ENCODE measurements around the gene BRD3. TPM values are rescaled to one million over a fixed set of nuclear protein-coding genes. Genes with fewer than 3 reads are reported as not detected.

BRD3 gene
- total RNA-seq, 1 donor = 6.9 TPM

GRCh38 chr9:134050726-134051125, 17.1 kb downstream of the BRD3 start:
- Histone ChIP-seq H3K27ac (ENCODE audit: low read depth, low read length) (no peak overlapping the region), H3K27me3 (ENCODE audit: insufficient read depth, low read length) (no peaks in the 10 kb centered on the region), H3K4me1 (ENCODE audit: insufficient read depth, low read length) (peaks cover 3% of the 10 kb centered on the region), H4K20me1 (ENCODE audit: insufficient read depth, low read length) (peaks cover 37% of the 10 kb centered on the region), H3K4me3 (ENCODE audit: insufficient read depth, low read length) (no peak overlapping the region), H2AFZ (ENCODE audit: low read length) (no peak overlapping the region), H3K36me3 (ENCODE audit: insufficient read depth, low read length) (peaks cover 45% of the 10 kb centered on the region), H3K9me3 (ENCODE audit: low read depth, low read length) (no peaks in the 10 kb centered on the region), H3K4me2 (ENCODE audit: insufficient read depth, low read length) (no peak overlapping the region), H3K79me2 (ENCODE audit: insufficient read depth, low read length) (peaks cover 29% of the 10 kb centered on the region)
- peak; percentile 88 for DNase-seq (ENCODE audit: insufficient read length, low spot score, missing footprints)
- no peak for TF ChIP-seq CTCF (IDR thresholded peaks at IDR 0.05; ENCODE audit: extremely low read depth, low read depth, low read length)

- no peaks in the 10 kb centered on the region for H3K27me3 ChIP-seq (ENCODE audit: insufficient read depth, low read length)
- no peak for TF ChIP-seq CTCF (IDR thresholded peaks at IDR 0.05; ENCODE audit: extremely low read depth, low read depth, low read length)
- H3K4me3 ChIP-seq (ENCODE audit: insufficient read depth, low read length) = no peak overlapping the region
- no peaks in the 10 kb centered on the region for H3K9me3 ChIP-seq (ENCODE audit: low read depth, low read length)
- H3K36me3 ChIP-seq (ENCODE audit: insufficient read depth, low read length) = peaks cover 50% of the 10 kb centered on the region
- peaks cover 22% of the 10 kb centered on the region for H3K79me2 ChIP-seq (ENCODE audit: insufficient read depth, low read length)
- H3K4me1 ChIP-seq (ENCODE audit: insufficient read depth, low read length) = no peaks in the 10 kb centered on the region
- no peak overlapping the region for H3K4me2 ChIP-seq (ENCODE audit: insufficient read depth, low read length)
- no peak overlapping the region for H2AFZ ChIP-seq (ENCODE audit: low read length)
- no peak overlapping the region for H3K27ac ChIP-seq (ENCODE audit: low read depth, low read length)
- DNase-seq (ENCODE audit: insufficient read length, low spot score, missing footprints) = peak; percentile 83
- H4K20me1 ChIP-seq (ENCODE audit: insufficient read depth, low read length) = peaks cover 30% of the 10 kb centered on the region
Measured at GRCh38 chr9:134049772-134050588, 17.8 kb downstream of the BRD3 start.

DNA sequence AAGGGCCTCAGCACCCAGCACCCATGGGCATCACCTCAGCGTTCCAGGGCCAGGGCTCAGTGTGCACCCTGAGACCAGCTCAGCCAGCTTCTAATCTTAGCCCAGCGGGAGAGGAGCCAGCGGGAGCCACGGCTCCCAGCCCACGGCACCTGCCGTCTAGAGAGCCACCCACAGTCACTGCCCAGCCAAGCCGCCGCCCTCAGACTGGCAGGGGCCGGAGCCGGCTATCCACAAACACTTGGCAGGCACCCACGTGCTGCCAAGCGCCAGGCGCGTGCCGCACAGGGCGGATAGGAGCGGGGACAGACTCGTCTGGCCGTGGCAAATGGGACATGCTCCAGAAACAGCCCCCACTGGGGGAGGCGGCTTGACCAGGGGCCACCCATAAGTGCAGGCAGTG, 18.6 kb downstream of the BRD3 start:
- H4K20me1 ChIP-seq (ENCODE audit: insufficient read depth, low read length) = peaks cover 23% of the 10 kb centered on the region
- no peak overlapping the region for H2AFZ ChIP-seq (ENCODE audit: low read length)
- peaks cover 57% of the 10 kb centered on the region for H3K36me3 ChIP-seq (ENCODE audit: insufficient read depth, low read length)
- no peak for TF ChIP-seq CTCF (IDR thresholded peaks at IDR 0.05; ENCODE audit: extremely low read depth, low read depth, low read length)
- H3K79me2 ChIP-seq (ENCODE audit: insufficient read depth, low read length) = peaks cover 15% of the 10 kb centered on the region
- no peaks in the 10 kb centered on the region for H3K4me1 ChIP-seq (ENCODE audit: insufficient read depth, low read length)
- H3K4me3 ChIP-seq (ENCODE audit: insufficient read depth, low read length) = no peak overlapping the region
- no peak overlapping the region for H3K4me2 ChIP-seq (ENCODE audit: insufficient read depth, low read length)
- peak; percentile 79 for DNase-seq (ENCODE audit: insufficient read length, low spot score, missing footprints)
- no peaks in the 10 kb centered on the region for H3K27me3 ChIP-seq (ENCODE audit: insufficient read depth, low read length)
- no peaks in the 10 kb centered on the region for H3K9me3 ChIP-seq (ENCODE audit: low read depth, low read length)
- H3K27ac ChIP-seq (ENCODE audit: low read depth, low read length) = no peak overlapping the region

- TF ChIP-seq CTCF (IDR thresholded peaks at IDR 0.05; ENCODE audit: extremely low read depth, low read depth, low read length) = no peak
- Histone ChIP-seq H3K36me3 (ENCODE audit: insufficient read depth, low read length) (peaks cover 59% of the 10 kb centered on the region), H3K4me3 (ENCODE audit: insufficient read depth, low read length) (no peak overlapping the region), H3K4me2 (ENCODE audit: insufficient read depth, low read length) (no peak overlapping the region), H3K79me2 (ENCODE audit: insufficient read depth, low read length) (peaks cover 8% of the 10 kb centered on the region), H3K27ac (ENCODE audit: low read depth, low read length) (no peak overlapping the region), H2AFZ (ENCODE audit: low read length) (no peak overlapping the region), H3K27me3 (ENCODE audit: insufficient read depth, low read length) (no peaks in the 10 kb centered on the region), H4K20me1 (ENCODE audit: insufficient read depth, low read length) (peaks cover 20% of the 10 kb centered on the region), H3K9me3 (ENCODE audit: low read depth, low read length) (no peaks in the 10 kb centered on the region), H3K4me1 (ENCODE audit: insufficient read depth, low read length) (no peaks in the 10 kb centered on the region)
- DNase-seq (ENCODE audit: insufficient read length, low spot score, missing footprints) = no peak
Measured at GRCh38 chr9:134048582-134048968, 19.3 kb downstream of the BRD3 start.
